HG03439 (cell line): ENCODE measurements around the gene ILDR2.
"Not testable (repeated sequence)": the region's sequence is repeated elsewhere in the genome, so short reads cannot be mapped to it uniquely, and the experiment has no call there.

Experiments used
- ATAC-seq: cut with Tn5 transposase; IDR thresholded peaks from one replicate; pipeline ENCODE4 v1.9.1; 2021; ENCODE audit warnings: mild to moderate bottlenecking, moderate library complexity; ENCODE audit not compliant: unreplicated experiment

Gene ILDR2

DNA sequence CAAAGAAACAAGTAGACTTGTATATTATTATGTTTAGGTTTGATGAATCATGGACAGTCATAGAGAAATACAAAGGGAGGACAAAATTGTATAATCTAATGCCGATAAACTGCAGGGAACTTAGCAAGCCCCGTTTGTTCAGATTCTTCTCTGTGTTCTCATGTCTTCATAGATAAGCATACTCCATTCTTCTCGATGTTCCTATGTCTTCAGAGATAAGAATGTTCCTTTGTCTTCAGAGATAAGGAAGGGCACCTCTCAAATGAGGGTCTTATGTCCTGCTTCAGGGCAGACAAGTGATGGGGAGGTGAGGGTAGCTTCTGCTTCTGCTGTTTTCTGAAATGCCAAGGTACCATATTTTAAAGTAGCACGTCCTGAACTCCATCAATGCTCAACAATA is 79.6 kb downstream of the ILDR2 start:
- no peak for ATAC-seq

DNA sequence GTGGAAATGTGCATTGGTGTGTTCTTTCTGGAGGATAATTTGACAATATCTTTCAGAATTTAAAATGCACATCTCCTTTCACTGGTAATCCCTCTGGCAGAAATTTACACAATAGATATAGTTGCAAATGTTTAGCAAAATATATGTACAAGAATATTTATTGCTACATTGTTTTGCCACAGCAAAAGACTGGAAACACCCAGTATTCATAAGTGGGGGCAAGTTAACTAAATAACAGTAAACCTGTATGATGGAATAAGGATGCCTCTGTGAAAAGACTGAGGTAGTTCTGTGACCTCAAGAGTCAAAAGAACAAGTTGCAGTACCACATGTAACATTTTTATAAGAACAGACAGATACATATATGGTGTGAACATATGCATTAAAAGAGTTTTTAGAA is 85.6 kb downstream of the ILDR2 start:
- ATAC-seq, result no peak

DNA sequence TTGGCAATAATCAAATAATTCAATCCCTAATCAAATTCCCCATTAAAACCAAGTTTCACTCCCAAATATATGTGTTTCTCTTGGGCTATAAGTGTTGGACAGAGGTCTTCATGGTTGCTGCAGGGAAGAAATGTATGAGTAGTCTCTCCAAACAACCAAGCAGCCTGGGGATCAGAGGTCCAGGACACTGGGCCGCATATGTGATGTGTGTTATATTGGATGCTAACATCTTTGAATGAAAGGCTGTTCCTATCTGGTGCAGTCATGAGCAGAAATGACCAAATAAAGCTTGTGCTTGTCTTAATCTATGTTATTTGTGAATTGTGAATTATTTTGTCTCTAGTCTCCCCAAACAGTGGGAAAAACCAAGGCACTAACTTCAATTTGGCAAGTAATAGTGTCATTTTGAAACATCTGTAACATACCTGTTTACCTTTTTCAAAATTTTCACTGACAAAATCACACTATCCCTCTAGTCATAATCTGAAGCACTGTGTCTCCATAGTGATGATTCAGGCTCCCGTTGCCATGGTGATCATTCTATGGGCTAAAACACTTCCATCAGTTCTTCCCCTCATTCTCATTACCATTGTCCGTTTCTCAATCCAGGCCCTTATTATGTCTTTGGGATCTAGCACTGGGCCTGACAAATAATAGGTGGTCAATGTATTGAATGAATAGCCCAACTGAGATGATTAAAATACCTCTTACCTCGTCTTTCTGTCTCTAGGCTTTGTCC is 86.8 kb downstream of the ILDR2 start:
- no peak for ATAC-seq

DNA sequence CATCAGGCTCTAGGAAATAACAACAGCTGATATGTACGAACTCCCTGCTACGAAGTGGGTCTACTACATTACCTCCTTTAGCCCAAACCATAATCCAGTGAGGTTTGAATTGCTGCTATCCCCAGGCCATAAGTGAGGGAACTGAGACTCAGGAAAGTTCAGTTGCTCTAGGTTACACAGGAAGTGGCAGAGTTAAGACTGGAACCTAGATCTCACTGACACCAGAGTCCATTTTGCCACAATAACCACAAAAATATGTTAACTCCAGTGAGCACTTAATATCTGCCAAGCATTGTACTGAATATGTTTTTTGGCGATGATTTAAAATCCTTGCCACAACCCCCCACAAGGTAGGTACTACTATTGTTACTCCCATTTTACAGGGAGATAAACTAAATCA is 90.4 kb downstream of the ILDR2 start:
- ATAC-seq, result no peak

DNA sequence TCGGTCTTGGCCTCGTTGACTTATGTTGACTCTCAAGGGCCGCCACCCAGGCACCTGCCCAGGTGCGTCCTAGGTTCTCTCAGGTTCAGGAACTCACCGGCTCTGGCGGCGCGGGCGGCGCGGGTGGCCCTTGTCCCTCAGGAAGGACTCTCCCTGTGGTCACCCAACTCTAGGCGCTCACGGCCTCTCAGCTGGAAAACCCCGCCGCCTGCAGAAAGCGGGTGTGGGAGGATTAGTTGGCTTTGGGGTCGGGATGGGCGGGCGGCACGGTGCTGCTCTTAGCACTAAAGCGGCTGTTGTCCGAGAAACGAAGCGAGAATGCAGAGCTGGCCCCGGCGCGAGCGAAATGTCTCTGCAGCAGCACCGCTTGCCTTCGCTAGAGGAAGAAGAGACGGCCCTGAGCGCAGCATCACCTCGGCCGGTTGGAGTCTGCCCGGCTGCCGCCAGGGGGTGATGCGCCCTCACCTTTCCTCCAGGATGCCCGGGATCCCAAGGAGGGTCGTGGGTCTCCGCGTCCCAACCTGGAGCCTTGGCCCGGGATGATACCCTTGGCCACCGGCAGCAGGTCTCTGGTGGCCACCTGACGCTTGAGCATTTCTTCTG is 91.2 kb downstream of the ILDR2 start:
- ATAC-seq, result no peak

DNA sequence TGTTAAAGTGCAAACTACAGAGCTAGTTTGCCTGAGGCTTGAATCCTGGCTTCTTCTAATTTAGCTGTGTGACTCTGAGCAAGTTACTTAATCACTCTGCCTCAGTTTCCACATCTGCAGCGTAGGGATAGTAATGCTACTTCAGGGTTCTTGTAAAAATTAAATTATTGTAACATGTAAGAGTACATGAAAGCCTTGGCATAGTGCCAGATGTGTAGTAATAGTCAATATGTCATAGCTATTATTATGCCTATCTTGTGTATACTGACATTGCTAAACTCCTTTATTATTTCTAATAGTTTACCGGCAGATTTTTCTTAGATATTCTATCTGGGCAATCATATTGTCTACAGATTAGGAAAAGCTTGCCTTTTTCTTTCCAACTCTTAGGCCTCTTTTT is 92.4 kb downstream of the ILDR2 start:
- no peak for ATAC-seq

DNA sequence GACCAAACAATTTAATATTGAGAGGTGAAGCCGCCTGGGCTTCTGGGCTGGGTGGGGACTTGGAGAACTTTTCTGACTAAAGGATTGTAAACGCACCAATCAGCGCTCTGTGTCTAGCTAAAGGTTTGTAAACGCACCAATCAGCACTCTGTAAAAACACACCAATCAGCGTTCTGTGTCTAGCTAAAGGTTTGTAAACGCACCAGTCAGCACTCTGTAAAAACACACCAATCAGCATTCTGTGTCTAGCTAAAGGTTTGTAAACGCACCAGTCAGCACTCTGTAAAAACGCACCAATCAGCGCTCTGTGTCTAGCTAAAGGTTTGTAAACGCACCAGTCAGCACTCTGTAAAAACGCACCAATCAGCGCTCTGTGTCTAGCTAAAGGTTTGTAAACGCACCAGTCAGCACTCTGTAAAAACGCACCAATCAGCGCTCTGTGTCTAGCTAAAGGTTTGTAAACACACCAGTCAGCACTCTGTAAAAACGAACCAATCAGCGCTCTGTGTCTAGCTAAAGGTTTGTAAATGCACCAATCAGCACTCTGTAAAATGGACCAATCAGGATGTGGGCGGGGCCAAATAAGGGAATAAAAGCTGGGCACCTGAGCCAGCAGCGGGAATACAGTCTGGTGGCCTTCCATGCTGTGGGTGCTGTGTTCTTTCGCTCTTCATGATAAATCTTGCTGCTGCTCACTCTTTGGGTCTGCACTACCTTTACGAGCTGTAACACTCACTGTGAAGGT is 97.0 kb downstream of the ILDR2 start:
- ATAC-seq, result not testable (repeated sequence)

DNA sequence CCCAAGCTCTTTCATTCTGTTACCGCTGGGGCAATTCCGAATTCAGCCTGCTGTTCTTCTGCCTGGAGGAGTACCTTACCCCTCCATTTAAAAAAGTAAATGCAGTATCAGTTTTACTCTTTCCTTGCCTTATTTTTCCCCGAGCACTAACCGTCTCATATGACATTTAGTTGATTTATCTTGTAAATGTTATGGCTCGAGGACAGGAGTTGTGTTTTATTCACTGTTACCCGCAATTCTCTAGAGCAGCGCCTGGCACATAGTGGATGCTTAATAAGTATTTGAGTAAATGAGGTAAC is 98.9 kb downstream of the ILDR2 start:
- no peak for ATAC-seq

DNA sequence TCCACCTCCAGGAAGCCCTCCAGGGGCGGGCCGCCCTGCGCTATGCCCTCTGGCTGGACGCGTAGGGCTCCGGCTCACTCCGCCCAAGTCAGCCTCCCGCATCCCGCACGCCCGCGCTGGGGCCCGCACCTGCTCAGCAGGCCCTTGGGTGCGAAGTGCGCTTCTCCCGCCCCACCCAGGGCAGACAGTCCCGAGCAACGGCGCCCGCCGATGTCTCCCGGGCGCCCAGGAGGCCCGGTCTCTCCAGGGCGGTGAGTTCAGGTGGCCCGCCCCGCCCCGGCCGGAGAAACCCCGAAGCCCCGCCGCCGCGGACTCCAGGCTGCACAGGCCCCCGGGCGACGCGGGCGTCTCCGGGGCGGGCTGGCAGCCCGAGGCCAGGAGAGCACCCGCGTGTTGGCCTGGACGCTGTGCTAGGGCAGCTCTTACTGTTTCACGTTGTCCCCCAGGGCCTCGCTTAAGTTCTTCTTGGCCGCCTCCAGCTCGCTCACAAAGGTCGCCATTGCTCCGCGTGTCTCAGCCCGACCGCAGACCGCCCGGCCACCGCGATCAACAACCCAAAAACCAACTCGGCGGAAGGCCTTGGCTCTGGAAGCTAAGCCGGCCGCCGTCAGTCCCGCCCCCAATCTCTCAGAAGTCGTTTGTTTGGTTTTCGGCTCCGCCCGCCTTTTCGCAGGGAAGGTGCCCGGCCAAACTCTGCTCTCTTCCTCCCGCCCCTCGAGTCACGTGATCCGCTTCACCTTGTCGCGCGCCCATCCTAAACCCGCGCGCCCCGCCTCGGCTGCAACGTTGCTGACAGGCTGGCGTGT is 99.4 kb downstream of the ILDR2 start, which contains the start of gene TADA1:
TSS of gene TADA1 (minus strand) at position 531 of the 806 bp plus-strand sequence. CDS start at position 500, 31 bp downstream.
- ATAC-seq, result peak; percentile 91

DNA sequence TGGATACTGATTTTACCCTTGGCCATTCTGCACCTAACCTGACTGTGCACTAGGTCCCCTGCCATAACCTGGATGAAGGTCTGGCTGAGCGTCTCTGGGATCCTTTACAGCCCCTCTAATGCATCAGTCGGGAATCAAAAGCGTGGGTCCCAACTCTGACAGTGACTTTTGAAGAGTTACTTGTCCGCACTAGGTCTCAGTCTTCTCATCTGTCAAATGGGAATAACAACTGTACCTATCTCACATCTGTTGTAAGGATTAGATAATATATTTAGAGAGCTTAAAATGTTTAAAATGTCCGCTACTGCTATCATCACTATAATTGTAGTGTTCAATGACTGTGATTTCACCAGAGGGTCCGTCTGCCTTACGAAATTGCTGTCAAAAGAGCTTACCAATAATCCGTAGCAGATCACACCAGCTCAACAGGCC is 100.0 kb downstream of the ILDR2 start:
- no peak for ATAC-seq

DNA sequence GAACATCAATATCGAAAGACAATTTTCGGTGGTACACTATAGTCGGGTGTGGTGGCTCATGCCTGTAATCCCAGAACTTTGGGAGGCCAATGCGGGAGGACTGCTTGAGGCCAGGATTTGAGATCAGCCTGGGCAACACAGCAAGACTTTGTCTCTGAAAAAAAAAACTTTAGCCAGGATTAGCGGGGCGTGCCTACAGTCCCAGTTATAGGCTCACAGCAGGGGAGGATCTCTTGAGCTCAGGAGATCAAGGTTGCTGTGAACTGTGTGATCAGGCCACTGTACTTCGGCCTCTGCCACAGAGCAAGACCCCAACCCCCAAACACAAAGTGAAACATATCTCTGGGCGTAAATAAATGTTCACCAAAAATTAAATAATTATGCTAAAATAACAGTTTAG is 100.9 kb downstream of the ILDR2 start:
- no peak for ATAC-seq

DNA sequence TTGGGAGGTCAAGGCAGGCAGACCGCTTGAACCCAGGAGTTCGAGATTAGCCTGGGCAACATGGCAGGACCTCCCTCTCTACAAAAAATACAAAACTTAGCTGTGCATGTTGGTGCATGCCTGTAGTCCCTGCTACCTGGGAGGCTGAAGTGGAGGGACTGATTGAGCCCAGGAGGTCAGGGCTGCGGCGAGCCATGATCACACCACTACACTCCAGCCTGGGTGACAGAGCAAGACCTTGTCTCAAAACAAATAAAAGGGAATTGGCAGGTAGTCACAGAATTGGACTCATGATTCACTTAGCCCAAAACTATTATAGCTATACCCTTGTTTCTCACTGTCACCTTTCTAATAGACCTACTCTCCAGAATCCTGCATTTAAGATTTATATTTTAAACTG is 104.8 kb downstream of the ILDR2 start:
- ATAC-seq, result no peak

DNA sequence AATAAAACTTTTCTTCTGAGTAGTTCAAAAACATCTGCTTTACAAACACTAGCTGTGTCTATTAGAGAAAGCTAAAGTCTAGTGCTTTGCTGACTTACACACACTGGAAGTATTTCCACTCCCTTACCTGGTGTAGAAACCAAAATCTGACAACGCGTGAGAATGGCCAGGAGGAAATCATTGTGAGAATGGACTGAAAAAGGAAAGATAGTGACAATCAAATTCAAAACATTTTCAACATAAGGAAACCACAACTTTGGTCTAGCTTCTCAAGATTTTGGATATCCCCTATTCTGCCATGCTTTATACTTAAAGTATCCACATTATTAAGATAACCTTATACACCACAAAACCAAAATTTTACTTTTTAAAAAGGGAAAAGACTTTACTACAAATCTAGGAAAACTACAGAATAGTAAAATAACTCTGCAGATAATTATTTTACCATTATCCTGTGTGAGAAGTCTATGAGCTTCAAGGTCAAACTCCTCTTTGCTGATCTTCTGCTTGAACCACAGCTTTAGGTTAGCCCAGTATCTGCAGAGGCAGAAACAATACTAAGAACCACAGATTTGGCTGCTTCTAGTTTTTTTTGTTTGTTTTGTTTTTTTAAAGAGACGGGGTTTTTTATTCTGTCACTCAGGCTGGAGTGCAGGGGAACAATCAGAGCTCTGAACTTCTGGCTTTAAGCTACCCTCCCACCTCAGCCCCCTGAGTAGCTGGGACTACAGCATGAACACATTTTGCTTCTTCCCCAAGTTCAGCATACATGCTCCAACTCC is 105.8 kb downstream of the ILDR2 start:
- ATAC-seq, result no peak

DNA sequence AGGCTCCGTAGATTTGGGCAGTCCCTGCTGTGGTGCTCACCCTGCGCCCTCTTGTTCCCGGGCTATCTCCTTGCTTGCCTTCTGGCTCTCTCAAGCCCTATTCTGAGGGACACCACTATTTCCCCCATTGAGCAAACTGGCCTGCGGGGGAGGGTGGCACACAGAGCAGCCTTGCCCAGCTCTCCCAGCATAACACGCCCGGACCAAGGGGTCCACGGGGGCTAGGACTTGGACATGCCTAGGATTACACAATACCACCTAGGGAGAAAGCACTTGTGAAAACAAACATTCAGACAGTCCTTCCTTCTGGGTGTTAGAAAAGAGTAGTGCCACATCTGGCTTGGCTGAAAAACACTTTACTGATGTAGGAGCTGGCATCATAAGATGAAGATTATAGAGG is 106.7 kb downstream of the ILDR2 start:
- ATAC-seq, result no peak

DNA sequence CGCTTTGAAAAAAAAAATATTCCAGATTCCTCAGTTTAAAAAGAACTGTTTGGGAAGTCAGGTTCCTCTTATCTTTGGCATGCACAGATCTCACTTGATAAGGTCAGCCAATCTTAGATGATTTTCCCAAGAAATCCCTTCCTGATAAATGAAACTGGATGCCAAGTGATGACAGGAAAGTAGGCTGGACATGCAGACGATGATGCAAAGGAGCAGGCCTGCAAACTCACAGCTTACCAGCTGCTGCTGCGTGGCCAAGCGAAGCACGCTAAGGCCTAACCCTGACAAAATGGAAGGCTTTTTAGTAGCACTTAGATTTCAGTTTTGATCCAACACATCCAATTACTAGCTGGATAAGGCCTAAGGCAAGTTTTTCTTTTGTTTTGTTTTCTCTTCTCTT is 109.4 kb downstream of the ILDR2 start:
- ATAC-seq, result no peak

DNA sequence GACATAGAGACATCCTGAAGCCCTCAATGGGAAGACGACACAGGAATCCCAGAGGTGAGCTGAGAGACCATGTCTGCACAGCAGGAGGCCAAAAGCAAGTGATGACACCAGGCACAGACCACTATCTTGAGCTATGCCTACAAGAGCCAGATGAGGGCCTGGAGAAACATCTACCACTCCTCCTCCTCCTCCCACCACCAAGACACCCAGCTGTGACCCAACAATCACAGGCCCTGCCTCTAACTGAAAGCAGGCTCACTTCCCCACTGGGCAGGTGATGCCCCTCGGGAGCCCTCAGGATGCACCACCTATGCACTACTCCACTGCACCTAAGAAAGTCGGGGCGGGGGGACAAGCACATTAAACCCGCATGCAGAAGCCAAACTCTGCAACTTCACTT is 115.7 kb downstream of the ILDR2 start:
- no peak for ATAC-seq

DNA sequence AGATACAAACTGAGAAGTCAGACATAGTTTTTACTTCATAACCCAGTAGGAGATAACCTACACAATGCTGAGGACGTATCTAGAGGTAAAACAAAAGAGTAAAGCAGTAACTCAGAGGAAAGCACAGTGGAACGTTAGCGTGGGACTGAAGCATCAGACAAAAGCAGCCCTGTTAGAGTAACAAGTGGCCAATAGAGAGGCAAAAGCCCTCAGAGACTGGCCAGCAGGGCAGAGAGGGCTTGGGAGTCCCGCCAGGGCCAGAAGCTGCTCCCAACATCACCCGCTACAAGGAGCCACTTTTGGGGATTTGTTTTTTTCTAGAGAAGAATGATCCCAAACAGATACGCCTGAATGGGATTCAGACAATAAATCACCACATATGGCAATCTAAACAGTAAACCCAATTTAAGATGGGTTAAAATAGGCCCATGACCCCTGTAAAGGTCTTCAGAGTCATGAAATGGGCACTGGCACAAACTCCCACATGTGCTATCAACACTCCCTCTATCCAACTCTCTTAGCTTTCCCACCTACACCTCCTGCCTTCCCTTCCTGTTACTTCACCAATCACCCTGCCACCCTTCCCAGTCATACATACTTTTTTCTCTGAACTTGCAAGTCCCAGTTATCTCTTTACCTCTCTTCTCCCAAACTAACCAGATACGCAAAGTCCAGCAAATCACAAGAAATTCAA is 116.5 kb downstream of the ILDR2 start:
- ATAC-seq, result no peak
